GM18526 (cell line): ENCODE results near the gene LITAF.
A peak's percentile ranks its signal among the peaks of the same experiment; 100 is the strongest.

ENCODE experiments used
- POLR2A ChIP-seq: IDR thresholded peaks from 3 replicates; pipeline ENCODE4 v1.6.1; 2011; ENCODE audit not compliant: insufficient read length; ENCODE audit errors: extremely low read depth

Gene LITAF

DNA sequence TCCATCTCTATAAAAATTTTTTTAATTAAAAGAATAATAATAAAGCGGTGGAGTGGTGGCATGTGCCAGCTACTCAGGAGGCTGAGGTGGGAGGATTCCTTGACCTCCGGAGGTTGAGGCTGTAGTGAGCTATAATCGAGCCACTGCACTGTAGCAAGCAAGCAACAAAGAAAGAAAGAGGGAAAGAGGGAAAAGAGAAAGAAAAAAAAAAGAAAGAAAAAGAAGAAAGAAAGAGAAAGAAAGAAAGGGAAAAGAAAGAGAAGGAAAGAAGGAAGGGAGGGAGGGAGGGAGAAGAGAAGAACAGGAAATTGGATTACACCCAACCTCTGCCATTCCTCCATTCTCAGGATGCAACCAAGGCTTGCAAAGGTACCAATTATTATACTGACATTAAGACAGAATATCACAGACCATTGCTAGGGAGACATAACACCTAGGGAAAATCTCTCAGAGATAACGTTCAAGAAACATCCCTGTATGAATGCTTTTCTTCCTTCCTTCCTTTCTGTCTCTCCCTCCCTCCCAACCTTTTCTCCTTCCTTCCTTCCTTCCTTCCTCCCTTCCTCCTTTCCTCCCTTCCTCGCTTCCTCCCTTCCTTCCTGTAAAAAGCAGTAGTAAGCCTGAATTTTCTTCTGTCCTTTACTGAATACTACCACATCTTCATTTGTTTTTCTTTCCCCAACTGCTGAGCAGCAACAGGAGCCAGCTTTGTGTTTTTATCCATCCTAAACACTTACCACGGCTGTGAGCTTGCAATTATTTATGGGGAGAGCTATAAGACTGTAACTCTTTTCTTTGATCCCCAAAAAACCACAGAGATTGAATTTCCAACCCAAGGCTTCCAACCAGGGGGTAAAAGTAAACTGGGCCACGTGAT is 1.8 kb upstream of the LITAF start:
- TF ChIP-seq POLR2A = no peak

DNA sequence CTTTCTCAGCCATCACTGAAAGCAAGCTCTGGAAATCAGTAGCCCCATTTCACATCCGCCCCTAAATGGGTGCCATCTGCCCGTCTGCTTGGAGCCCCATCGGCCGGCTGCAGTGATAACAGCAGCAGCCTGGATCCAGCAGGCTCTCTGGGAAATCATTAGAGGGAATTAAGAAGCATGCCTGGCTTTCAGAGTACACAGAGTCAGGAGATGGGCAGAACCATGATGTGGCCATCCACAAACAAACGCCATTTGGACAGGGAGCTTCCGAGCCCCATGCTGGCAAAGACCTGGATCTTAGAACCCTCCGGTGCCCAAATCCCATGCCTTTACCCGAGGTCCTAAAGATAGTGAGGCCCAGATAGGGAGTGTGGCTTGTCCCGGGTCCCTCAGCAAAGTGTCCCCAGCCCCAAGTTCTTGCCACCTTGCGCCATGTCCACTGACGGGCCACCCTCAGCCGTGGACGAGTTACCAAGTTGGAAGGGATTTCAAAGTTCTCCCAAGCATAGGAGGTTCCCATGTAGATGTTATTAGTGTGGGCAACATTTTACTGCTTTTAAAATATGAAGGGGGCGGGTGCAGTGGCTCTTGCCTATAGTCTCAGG is 1.0 kb upstream of the LITAF start:
- TF ChIP-seq POLR2A = no peak

DNA sequence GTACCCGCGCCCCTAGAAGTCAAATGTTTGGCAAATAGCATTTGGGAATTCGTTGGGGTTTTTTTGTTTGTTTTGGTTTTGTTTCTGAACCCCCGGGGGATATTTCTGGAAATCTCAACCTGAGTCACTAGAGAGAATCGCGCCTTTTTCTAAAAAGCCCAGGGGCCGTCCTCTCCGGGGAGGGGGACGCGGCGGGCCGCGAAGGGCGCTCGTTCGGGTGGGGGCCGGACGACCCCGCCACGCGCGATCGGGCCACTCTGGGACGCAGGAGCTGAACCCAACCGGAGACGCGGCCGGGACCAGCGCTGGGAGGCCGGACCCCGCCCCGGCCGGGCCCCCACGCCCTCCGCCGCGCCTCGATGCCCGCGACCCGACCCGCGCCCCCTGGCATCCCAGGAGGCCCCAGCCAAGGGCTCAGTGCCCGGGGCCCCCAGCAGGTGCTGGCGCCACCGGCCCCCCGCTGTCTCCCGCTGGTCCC is 302 bp downstream of the LITAF start:
- no peak for TF ChIP-seq POLR2A

DNA sequence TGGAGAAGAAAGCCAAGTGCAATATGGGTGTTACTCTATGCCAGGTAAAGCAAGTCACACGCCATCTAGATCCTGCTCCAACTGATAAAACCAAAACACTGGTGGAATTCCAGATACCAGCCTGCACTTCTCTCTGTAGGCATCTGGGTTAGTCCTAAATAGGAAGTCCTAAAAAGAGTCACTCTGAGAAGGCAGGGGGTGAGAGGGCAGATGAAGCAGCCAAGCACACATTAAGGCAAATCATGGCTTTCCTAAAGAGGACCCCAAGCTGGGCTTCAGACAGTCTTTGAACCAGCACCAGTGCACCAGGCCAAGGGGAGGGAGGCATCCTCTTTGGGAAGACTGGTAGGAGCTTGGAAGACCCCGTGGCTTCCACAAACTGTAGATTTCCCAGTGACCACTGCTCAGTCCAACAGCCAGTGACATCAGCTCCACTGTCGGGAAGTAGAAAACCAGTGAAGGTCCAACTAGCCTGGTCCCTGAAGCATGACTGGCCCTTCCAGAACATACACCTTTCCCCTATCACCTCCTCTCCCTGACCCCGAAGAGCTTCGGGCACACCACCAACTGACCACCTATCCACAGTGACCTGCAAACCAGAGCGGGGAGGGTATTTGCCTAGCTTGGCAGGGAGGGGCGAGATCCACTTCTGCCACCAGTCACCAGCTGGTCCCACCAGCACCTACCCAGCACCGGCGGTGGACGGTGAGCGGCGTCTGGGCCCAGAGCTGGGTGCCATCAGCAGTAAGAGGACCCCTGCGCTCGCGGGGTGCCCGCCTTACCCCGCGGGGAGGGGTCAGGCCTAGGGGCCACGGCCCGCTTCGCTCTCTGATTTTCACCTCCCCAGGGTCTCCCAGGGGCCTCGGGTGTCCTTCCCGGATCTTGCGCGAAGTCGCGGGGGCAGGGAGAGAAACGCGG is 1.0 kb downstream of the LITAF start:
- TF ChIP-seq POLR2A = peak; percentile 19

GRCh38 chr16:11583889-11584565 is 2.7 kb downstream of the LITAF start:
- no peak for TF ChIP-seq POLR2A

GRCh38 chr16:11583166-11583565 is 3.6 kb downstream of the LITAF start:
- TF ChIP-seq POLR2A = no peak

DNA sequence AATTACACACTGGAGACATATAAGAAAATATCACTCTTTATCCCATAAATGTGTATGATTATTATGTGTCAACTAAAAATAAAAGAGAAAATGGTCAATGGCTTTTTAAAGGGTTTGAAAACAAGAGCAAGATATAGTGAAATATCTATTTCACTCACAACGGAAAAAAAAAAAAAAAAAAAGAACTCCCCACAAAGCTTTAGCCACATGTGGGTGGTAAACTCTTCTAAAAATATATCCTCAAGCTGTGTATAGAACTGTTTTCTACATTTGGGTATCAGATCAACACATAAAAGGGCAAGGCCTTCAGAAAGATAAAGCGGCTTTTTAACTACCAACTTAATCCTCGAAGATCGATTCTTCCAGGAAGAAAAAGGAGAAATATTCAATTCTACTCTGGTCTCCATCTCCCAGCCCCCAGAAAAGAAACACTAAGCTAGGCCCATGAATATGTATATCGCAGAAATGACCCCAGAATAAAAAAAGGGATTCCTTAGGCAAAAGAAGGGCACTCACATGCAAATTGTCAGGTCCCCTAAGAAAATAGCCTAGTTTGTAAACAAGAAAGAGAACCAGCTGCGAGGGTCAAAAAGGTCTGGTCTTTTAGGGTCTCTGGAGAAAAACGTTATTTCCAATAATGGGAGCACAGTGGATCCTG is 4.4 kb downstream of the LITAF start:
- no peak for TF ChIP-seq POLR2A

- TF ChIP-seq POLR2A = no peak
Observed at GRCh38 chr16:11581678-11582077, 5.0 kb downstream of the LITAF start.

DNA sequence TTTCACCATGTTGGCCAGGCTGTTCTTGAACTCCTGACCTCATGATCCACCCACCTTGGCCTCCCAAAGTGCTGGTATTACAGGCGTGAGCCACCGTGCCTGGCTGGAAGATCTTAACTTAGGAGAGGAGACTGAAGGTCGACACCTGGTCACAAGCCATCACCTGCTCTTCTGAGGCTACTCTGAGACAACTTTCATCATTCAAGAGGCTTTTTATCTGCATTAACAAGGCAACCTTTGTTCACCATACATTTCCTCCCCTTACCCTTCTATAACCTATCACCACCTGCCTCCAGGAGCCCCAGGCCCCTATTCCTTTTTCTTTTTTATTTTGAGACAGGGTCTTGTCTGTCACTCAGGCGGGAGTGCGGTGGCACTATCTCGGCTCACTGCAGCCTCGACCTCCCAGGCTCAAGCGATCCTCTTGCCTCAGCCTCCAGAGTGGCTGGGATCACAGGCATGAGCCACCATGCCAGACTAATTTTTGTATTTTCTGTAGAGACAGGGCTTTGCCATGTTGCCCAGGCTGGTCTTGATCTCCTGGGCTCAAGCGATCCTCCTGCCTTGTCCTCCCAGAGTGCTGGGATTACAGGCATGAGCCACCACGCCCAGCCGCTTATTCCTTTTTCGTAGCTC is 6.2 kb downstream of the LITAF start:
- TF ChIP-seq POLR2A = no peak

- no peak for TF ChIP-seq POLR2A
Observed at GRCh38 chr16:11576427-11577289, 10.1 kb downstream of the LITAF start.

- no peak for TF ChIP-seq POLR2A
Observed at GRCh38 chr16:11575223-11575589, 11.5 kb downstream of the LITAF start.

DNA sequence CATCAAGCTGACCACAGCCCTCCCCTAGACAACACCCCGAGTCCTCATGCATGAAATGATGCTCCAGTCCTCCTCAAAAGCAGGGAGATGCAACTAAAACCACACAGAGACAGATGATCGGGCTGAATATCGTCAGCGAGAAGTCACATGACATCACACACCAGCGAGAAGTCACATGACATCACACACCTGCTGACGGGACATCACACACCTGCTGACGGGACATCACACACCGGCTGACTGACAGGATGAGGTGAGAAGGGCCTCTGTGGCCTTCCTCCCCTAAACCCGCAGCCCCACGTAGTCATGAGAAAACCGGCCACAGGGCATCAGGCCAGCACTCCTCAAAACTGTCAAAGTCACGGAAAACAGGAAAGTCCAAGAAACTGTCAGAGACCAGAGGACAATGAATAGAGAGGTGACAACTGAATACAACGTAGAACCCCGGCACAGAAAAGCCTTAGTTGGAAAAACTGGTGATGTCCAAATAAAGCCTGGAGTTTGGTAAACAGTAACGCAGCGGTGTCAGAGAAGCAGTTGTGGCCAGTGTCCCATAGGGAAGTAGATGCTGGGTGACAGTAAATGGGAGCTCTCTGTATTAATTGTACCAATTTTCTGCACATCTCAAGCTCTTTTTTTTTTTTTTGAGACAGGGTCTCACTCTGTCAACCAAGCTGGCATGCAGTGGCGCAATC is 14.3 kb downstream of the LITAF start:
- TF ChIP-seq POLR2A = no peak
